HG03175 (cell line): Measurements from ENCODE around the gene RNGTT.
"Not testable (repeated sequence)": the region's sequence is repeated elsewhere in the genome, so short reads cannot be mapped to it uniquely, and the experiment has no call there.

Experiments
- ATAC-seq: cut with Tn5 transposase; IDR thresholded peaks from one replicate; pipeline ENCODE4 v1.9.1; 2021; ENCODE audit warnings: mild to moderate bottlenecking, moderate library complexity; ENCODE audit not compliant: unreplicated experiment

The RNGTT gene

GRCh38 chr6:88963139-88964090 is at the start of gene RNGTT:
Gene RNGTT, minus strand, starts transcription at chr6:88963618. Its CDS starts 209 bp downstream, at chr6:88963409.
- peak; percentile 99 for ATAC-seq

GRCh38 chr6:89011436-89011835 is 48.0 kb upstream of the RNGTT start:
- no peak for ATAC-seq

GRCh38 chr6:89010825-89011224 is 47.4 kb upstream of the RNGTT start:
- ATAC-seq = no peak

GRCh38 chr6:89009624-89010059 is 46.2 kb upstream of the RNGTT start:
- no peak for ATAC-seq

- no peak for ATAC-seq
Measured at GRCh38 chr6:89008815-89009374, 45.5 kb upstream of the RNGTT start.

GRCh38 chr6:89008001-89008814 is 44.8 kb upstream of the RNGTT start:
- no peak for ATAC-seq

GRCh38 chr6:89007209-89008000 is 44.0 kb upstream of the RNGTT start:
- no peak for ATAC-seq

GRCh38 chr6:89002523-89002922 is 39.1 kb upstream of the RNGTT start:
- ATAC-seq = no peak

GRCh38 chr6:88997327-88997726 is 33.9 kb upstream of the RNGTT start:
- no peak for ATAC-seq

GRCh38 chr6:88992741-88993552 is 29.5 kb upstream of the RNGTT start:
- ATAC-seq = no peak

- no peak for ATAC-seq
Measured at GRCh38 chr6:88989215-88989614, 25.8 kb upstream of the RNGTT start.

GRCh38 chr6:88987922-88988321 is 24.5 kb upstream of the RNGTT start:
- no peak for ATAC-seq

- ATAC-seq = no peak
Measured at GRCh38 chr6:88985901-88986300, 22.5 kb upstream of the RNGTT start.

- ATAC-seq = no peak
Measured at GRCh38 chr6:88984606-88985005, 21.2 kb upstream of the RNGTT start.

GRCh38 chr6:88984152-88984551 is 20.7 kb upstream of the RNGTT start:
- no peak for ATAC-seq

GRCh38 chr6:88983532-88983931 is 20.1 kb upstream of the RNGTT start:
- no peak for ATAC-seq

GRCh38 chr6:88983129-88983528 is 19.7 kb upstream of the RNGTT start:
- ATAC-seq = not testable (repeated sequence)

GRCh38 chr6:88982720-88983119 is 19.3 kb upstream of the RNGTT start:
- peak; percentile 76 for ATAC-seq

- ATAC-seq = no peak
Measured at GRCh38 chr6:88975369-88975768, 12.0 kb upstream of the RNGTT start.
